NOMO-1 treated with DMSO at 0.1 percent for 48 hours (cell line): Measurements from ENCODE around the gene CRHR2.
"Not testable (repeated sequence)": the region's sequence is repeated elsewhere in the genome, so short reads cannot be mapped to it uniquely, and the experiment has no call there.

Experiments
- DNase-seq: peaks from one replicate; lab custom pipeline; 2025; ENCODE audit not compliant: unreplicated experiment; lab: John Stamatoyannopoulos, UW

CRHR2 gene

GRCh38 chr7:30682212-30683083, at the start of gene CRHR2:
Gene CRHR2, minus strand, starts transcription at chr7:30682456. Its CDS starts 176 bp downstream, at chr7:30682280.
- DNase-seq = no peak

GRCh38 chr7:30731581-30731980, 49.3 kb upstream of the CRHR2 start:
- peak; percentile 18 for DNase-seq

- DNase-seq = no peak
Observed at GRCh38 chr7:30730996-30731395, 48.7 kb upstream of the CRHR2 start.

- DNase-seq = no peak
Observed at GRCh38 chr7:30730097-30730496, 47.8 kb upstream of the CRHR2 start.

- no peak for DNase-seq
Observed at GRCh38 chr7:30729642-30730041, 47.4 kb upstream of the CRHR2 start.

- DNase-seq = no peak
Observed at GRCh38 chr7:30728591-30729100, 46.4 kb upstream of the CRHR2 start.

- peak; percentile 68 for DNase-seq
Observed at GRCh38 chr7:30727061-30727945, 45.0 kb upstream of the CRHR2 start.

GRCh38 chr7:30726296-30727006, 44.2 kb upstream of the CRHR2 start:
- no peak for DNase-seq

- no peak for DNase-seq
Observed at GRCh38 chr7:30723776-30724175, 41.5 kb upstream of the CRHR2 start.

- no peak for DNase-seq
Observed at GRCh38 chr7:30722671-30723070, 40.4 kb upstream of the CRHR2 start.

GRCh38 chr7:30722187-30722586, 39.9 kb upstream of the CRHR2 start:
- DNase-seq = no peak

- no peak for DNase-seq
Observed at GRCh38 chr7:30721211-30721610, 39.0 kb upstream of the CRHR2 start.

GRCh38 chr7:30719434-30719833, 37.2 kb upstream of the CRHR2 start:
- not testable (repeated sequence) for DNase-seq

- DNase-seq = no peak
Observed at GRCh38 chr7:30717181-30717580, 34.9 kb upstream of the CRHR2 start.

- DNase-seq = no peak
Observed at GRCh38 chr7:30714129-30714528, 31.9 kb upstream of the CRHR2 start.

GRCh38 chr7:30713392-30713791, 31.1 kb upstream of the CRHR2 start:
- no peak for DNase-seq

GRCh38 chr7:30710669-30711068, 28.4 kb upstream of the CRHR2 start:
- no peak for DNase-seq

- DNase-seq = no peak
Observed at GRCh38 chr7:30709549-30709948, 27.3 kb upstream of the CRHR2 start.

GRCh38 chr7:30708983-30709382, 26.7 kb upstream of the CRHR2 start:
- DNase-seq = no peak

- DNase-seq = no peak
Observed at GRCh38 chr7:30708412-30708811, 26.2 kb upstream of the CRHR2 start.
